SK-N-SH (cell line): Measurements from ENCODE around the gene TAS1R1.

Experiments used
- GABPA ChIP-seq: IDR thresholded peaks from 2 replicates; pipeline ENCODE4 v1.4.0; 2012; ENCODE audit warnings: low read depth, mild to moderate bottlenecking
- NRF1 ChIP-seq: IDR thresholded peaks from 2 replicates; pipeline ENCODE4 v1.6.1; 2012; ENCODE audit warnings: low read depth, mild to moderate bottlenecking, low read length
- RAD21 ChIP-seq: IDR thresholded peaks from 2 replicates; pipeline ENCODE4 v1.6.1; 2012; ENCODE audit warnings: mild to moderate bottlenecking, low read length
- RXRA ChIP-seq: IDR thresholded peaks from 2 replicates; pipeline ENCODE4 v1.4.0; 2012; ENCODE audit warnings: low read depth, mild to moderate bottlenecking, borderline replicate concordance
- SMC3 ChIP-seq: IDR thresholded peaks from 2 replicates; pipeline ENCODE4 v1.6.1; 2012; ENCODE audit warnings: low read depth, low read length, improper control_type of control experiment
- YY1 ChIP-seq: IDR thresholded peaks from 2 replicates; pipeline ENCODE4 v1.4.0; 2012; ENCODE audit warnings: low read depth, mild to moderate bottlenecking
- TF ChIP-seq, protein P1 (sequence below): fragments of 150-350 bp; IDR thresholded peaks from 2 replicates; pipeline ENCODE4 v1.6.1; 2017; ENCODE audit warnings: antibody characterized with exemption, low read length, low read depth, borderline replicate concordance
- TF ChIP-seq, protein P2 (sequence below): fragments of 200-600 bp; sonication (generic); IDR thresholded peaks from 2 replicates; pipeline ENCODE4 v1.6.1; 2017; ENCODE audit warnings: antibody characterized with exemption, mild to moderate bottlenecking, moderate library complexity

- TF ChIP-seq RXRA (no peak), SMC3 (no peak), GABPA (no peak), RAD21 (no peak), YY1 (no peak), NRF1 (no peak)
- TF ChIP-seq, protein P1, sequence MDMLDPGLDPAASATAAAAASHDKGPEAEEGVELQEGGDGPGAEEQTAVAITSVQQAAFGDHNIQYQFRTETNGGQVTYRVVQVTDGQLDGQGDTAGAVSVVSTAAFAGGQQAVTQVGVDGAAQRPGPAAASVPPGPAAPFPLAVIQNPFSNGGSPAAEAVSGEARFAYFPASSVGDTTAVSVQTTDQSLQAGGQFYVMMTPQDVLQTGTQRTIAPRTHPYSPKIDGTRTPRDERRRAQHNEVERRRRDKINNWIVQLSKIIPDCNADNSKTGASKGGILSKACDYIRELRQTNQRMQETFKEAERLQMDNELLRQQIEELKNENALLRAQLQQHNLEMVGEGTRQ: no peak
- TF ChIP-seq, protein P2, sequence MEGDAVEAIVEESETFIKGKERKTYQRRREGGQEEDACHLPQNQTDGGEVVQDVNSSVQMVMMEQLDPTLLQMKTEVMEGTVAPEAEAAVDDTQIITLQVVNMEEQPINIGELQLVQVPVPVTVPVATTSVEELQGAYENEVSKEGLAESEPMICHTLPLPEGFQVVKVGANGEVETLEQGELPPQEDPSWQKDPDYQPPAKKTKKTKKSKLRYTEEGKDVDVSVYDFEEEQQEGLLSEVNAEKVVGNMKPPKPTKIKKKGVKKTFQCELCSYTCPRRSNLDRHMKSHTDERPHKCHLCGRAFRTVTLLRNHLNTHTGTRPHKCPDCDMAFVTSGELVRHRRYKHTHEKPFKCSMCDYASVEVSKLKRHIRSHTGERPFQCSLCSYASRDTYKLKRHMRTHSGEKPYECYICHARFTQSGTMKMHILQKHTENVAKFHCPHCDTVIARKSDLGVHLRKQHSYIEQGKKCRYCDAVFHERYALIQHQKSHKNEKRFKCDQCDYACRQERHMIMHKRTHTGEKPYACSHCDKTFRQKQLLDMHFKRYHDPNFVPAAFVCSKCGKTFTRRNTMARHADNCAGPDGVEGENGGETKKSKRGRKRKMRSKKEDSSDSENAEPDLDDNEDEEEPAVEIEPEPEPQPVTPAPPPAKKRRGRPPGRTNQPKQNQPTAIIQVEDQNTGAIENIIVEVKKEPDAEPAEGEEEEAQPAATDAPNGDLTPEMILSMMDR: no peak
Measured at GRCh38 chr1:6528492-6528891, 26.6 kb upstream of the TAS1R1 start.
